ENCODE data around the gene SLFN11.
A peak's percentile ranks its signal among the peaks of the same experiment; 100 is the strongest.
"Not testable (repeated sequence)": the region's sequence is repeated elsewhere in the genome, so short reads cannot be mapped to it uniquely, and the experiment has no call there.

SLFN11 gene

GRCh38 chr17:35312790-35313711 is 60.4 kb downstream of the SLFN11 start:
- in situ Hi-C loops (cut with HindIII; ENCODE audit: low pct_ligation_motif_present, low pct_unique_long_range_greater_than_20kb, low sequenced_read_pairs), result no loop called here

DNA sequence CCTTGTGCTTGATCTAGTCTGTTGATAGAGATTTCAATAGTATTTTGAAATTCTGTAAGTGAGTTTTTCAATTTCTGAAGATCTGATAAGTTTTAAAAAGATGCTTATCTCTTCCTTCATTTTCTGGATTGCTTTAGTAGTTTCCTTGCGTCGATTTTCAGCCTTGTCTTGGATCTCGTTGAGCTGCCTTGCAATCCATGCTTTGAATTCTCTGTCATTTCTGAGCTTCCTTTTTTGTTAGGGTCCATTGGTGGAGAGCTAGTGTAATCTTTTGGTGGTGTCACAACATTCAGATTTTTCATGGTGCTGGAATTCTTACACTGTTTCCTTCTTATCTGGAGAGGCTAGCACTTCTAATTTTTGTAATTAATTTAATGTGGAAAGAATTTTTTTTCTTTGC is 61.1 kb downstream of the SLFN11 start:
- in situ Hi-C loops (cut with HindIII; ENCODE audit: low pct_ligation_motif_present, low pct_unique_long_range_greater_than_20kb, low sequenced_read_pairs), result no loop called here

More at GRCh38 chr17:35312790-35313711, 60.4 kb downstream of the SLFN11 start:
- peak; percentile 60 for DNase-seq

GRCh38 chr17:35309345-35309744 is 64.1 kb downstream of the SLFN11 start:
- DNase-seq; in situ Hi-C loops (cut with HindIII; ENCODE audit: low pct_ligation_motif_present, low pct_unique_long_range_greater_than_20kb, low sequenced_read_pairs): not testable (repeated sequence)

More for the DNA sequence above, 61.1 kb downstream of the SLFN11 start:
- DNase-seq, result no peak

All from ACHN (cell line).